Glutamatergic neuron (in vitro differentiated cells): Measurements from ENCODE around the gene SEMA6A. TPM values are rescaled to one million over a fixed set of nuclear protein-coding genes. Genes with fewer than 3 reads are reported as not detected.

Experiments used
- DNase-seq: peaks from one replicate; pipeline ENCODE4 v3.0.0; 2022
- H3K27ac Mint-ChIP-seq: one replicate; pipeline ENCODE4 v1.8.0; 2020; ENCODE audit warnings: mild to moderate bottlenecking, mixed read lengths, inconsistent platforms; ENCODE audit not compliant: unreplicated experiment
- H3K27me3 Mint-ChIP-seq: one replicate; pipeline ENCODE4 v1.8.0; 2020; ENCODE audit warnings: mild to moderate bottlenecking, moderate library complexity, mixed read lengths, inconsistent platforms; ENCODE audit not compliant: unreplicated experiment
- H3K36me3 Mint-ChIP-seq: one replicate; pipeline ENCODE4 v1.8.0; 2020; ENCODE audit warnings: mild to moderate bottlenecking, mixed read lengths, inconsistent platforms; ENCODE audit not compliant: unreplicated experiment
- H3K4me1 Mint-ChIP-seq: one replicate; pipeline ENCODE4 v1.8.0; 2020; ENCODE audit warnings: mild to moderate bottlenecking, low read depth, mixed read lengths, inconsistent platforms; ENCODE audit not compliant: unreplicated experiment
- H3K4me3 Mint-ChIP-seq: one replicate; pipeline ENCODE4 v1.8.0; 2020; ENCODE audit warnings: mild to moderate bottlenecking, mixed read lengths, inconsistent platforms; ENCODE audit not compliant: unreplicated experiment
- H3K9me3 Mint-ChIP-seq: one replicate; pipeline ENCODE4 v1.8.0; 2020; ENCODE audit warnings: mild to moderate bottlenecking, moderate library complexity, mixed read lengths, inconsistent platforms; ENCODE audit not compliant: unreplicated experiment
- total RNA-seq: library from RNA; stranded (reverse); fragmentation: NEBNext Ultra II Directional; extraction: Animal tissue kit (Norgen Biotek cat#: 25700); gene quantifications from one replicate; pipeline ENCODE4 v1.2.1, GENCODE V29; 2021; ENCODE audit not compliant: unreplicated experiment
- TF ChIP-seq, protein P1 (sequence below): fragments of 200-600 bp; sonication (generic); IDR thresholded peaks from one replicate; pipeline ENCODE4 v1.5.0; 2021; ENCODE audit not compliant: partially characterized antibody, unreplicated experiment

Gene SEMA6A
- total RNA-seq, 1 donor from 2014 or later = 424 TPM

DNA sequence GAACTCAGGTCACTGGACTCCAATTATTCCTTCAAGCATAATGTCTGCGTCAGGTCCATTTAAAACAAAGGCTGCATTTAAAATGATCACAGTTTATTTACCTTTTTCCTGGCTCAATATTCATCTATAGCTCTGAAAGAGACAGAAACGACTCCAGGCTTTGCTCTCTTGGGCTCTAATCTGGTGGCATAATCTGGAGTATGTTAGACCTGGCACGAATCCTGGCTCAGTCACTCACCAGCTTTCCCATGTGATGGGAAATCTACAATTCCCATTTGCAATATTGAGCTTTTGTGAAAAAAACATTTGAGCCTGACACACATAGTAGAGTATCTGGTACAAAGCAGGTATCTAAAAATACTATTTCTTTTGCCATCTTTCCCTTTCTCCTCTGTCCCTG lies 155.8 kb downstream of the SEMA6A start:
- H3K27ac Mint-ChIP-seq = no peak overlapping the region
- DNase-seq = no peak
- TF ChIP-seq, protein P1, sequence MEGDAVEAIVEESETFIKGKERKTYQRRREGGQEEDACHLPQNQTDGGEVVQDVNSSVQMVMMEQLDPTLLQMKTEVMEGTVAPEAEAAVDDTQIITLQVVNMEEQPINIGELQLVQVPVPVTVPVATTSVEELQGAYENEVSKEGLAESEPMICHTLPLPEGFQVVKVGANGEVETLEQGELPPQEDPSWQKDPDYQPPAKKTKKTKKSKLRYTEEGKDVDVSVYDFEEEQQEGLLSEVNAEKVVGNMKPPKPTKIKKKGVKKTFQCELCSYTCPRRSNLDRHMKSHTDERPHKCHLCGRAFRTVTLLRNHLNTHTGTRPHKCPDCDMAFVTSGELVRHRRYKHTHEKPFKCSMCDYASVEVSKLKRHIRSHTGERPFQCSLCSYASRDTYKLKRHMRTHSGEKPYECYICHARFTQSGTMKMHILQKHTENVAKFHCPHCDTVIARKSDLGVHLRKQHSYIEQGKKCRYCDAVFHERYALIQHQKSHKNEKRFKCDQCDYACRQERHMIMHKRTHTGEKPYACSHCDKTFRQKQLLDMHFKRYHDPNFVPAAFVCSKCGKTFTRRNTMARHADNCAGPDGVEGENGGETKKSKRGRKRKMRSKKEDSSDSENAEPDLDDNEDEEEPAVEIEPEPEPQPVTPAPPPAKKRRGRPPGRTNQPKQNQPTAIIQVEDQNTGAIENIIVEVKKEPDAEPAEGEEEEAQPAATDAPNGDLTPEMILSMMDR = no peak
- H3K4me3 Mint-ChIP-seq = no peak overlapping the region
- H3K36me3 Mint-ChIP-seq = peaks cover 9% of the 10 kb centered on the region
- peaks cover 1% of the 10 kb centered on the region for H3K27me3 Mint-ChIP-seq
- H3K9me3 Mint-ChIP-seq = peaks cover 2% of the 10 kb centered on the region
- H3K4me1 Mint-ChIP-seq = no peaks in the 10 kb centered on the region

DNA sequence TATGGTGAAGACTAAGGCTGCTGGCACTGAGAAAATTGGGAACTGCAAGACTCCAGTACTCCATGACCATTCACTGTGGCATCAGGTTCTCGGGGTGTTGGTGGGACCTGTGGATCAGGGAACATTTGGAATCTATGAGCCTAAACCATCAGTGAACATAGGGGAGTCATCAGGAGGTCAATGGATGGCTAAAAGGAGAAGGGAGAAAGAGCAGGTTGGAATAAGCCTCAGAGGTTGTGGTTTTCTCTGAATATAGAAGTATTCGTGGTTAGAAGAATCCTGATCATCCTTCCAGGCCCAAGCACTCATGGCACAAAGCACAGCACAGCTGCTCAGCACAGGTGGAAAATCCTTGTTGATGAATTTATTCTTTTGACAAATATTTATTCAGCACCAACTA lies 156.6 kb downstream of the SEMA6A start:
- peaks cover 1% of the 10 kb centered on the region for H3K27me3 Mint-ChIP-seq
- TF ChIP-seq, protein P1 = no peak
- no peak for DNase-seq
- H3K4me1 Mint-ChIP-seq = no peaks in the 10 kb centered on the region
- H3K9me3 Mint-ChIP-seq = peaks cover 2% of the 10 kb centered on the region
- H3K27ac Mint-ChIP-seq = no peak overlapping the region
- H3K36me3 Mint-ChIP-seq = peaks cover 9% of the 10 kb centered on the region
- H3K4me3 Mint-ChIP-seq = no peak overlapping the region

DNA sequence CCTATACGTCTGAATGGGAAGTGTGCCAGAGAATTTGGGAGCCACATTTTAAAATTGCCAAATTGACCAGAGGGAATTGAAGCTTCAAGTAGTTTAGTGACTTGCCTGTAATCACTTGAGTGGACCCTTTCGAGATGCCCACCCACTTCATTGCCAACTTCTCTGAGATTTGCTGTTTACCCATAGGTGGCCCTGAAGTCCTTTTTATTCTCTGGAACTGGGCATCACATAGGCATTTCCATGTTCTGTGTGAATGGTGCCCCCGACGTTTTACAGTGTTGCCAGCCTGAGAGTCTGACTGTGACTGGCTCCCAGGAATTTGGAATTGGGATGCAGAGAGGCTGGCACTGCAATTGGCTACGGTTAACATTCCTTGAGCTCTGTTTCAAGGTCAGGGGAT lies 158.6 kb downstream of the SEMA6A start:
- Mint-ChIP-seq H3K27me3 (no peaks in the 10 kb centered on the region), H3K36me3 (no peaks in the 10 kb centered on the region), H3K9me3 (no peaks in the 10 kb centered on the region), H3K4me1 (no peaks in the 10 kb centered on the region), H3K4me3 (no peak overlapping the region), H3K27ac (no peak overlapping the region)
- DNase-seq = no peak
- TF ChIP-seq, protein P1 = no peak

DNA sequence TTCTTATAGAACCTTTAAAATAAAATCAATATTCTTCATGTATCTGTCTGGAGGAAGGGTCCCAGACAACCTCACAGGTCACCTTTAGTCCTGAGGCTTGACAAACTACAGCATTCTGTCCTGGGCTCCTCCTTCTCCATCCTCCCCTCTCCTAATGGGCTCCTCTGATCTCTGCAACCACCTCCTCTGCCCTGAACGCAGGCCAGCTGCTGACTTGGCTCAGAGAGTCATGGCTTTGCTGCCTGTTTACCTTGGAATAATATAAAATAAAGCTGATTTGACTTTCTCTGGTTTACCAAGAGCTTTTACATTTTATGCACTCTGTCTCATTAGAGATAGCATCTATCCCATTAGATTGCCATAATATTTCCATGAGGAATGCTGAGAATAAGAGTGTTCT lies 159.4 kb downstream of the SEMA6A start:
- Mint-ChIP-seq H3K27me3 (no peaks in the 10 kb centered on the region), H3K27ac (no peak overlapping the region), H3K4me1 (peaks cover 3% of the 10 kb centered on the region), H3K36me3 (no peaks in the 10 kb centered on the region), H3K9me3 (peaks cover 2% of the 10 kb centered on the region), H3K4me3 (no peak overlapping the region)
- no peak for DNase-seq
- TF ChIP-seq, protein P1 = no peak

DNA sequence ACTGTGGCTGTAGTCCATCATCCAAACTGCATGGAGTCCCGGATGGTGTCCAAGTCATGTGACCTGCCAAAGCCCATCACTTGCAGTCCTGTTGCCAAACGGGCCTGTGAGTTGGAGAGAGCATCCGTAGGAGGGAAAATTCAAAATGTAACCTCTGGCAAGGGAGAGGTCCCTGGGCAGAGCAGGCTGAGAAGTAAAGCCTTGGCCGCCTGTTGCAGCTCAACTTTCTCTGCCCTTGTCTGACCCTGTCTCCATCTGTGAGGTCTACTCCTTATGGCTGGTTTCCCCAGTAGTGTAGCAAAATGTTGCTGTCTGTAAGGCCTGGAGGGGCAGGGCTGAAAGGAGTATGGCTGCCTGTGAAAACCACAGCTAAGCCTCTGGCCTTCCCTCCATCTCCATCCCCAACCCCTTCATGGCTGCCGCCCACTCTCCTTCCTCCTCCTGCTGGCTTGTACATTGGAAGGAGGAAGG lies 163.5 kb downstream of the SEMA6A start:
- H3K9me3 Mint-ChIP-seq = peaks cover 3% of the 10 kb centered on the region
- no peaks in the 10 kb centered on the region for H3K27me3 Mint-ChIP-seq
- H3K4me3 Mint-ChIP-seq = no peak overlapping the region
- no peak for DNase-seq
- peaks cover 5% of the 10 kb centered on the region for H3K36me3 Mint-ChIP-seq
- peaks cover 3% of the 10 kb centered on the region for H3K4me1 Mint-ChIP-seq
- no peak overlapping the region for H3K27ac Mint-ChIP-seq
- TF ChIP-seq, protein P1 = no peak
